ENCODE results near the gene HES4. TPM values are rescaled to one million over a fixed set of nuclear protein-coding genes. Genes with fewer than 3 reads are reported as not detected.
A peak's percentile ranks its signal among the peaks of the same experiment; 100 is the strongest.
"Not testable (repeated sequence)": the region's sequence is repeated elsewhere in the genome, so short reads cannot be mapped to it uniquely, and the experiment has no call there.

Gene HES4
- total and polyA plus RNA-seq, 2 donors, result 9.8 to 38.5 TPM

DNA sequence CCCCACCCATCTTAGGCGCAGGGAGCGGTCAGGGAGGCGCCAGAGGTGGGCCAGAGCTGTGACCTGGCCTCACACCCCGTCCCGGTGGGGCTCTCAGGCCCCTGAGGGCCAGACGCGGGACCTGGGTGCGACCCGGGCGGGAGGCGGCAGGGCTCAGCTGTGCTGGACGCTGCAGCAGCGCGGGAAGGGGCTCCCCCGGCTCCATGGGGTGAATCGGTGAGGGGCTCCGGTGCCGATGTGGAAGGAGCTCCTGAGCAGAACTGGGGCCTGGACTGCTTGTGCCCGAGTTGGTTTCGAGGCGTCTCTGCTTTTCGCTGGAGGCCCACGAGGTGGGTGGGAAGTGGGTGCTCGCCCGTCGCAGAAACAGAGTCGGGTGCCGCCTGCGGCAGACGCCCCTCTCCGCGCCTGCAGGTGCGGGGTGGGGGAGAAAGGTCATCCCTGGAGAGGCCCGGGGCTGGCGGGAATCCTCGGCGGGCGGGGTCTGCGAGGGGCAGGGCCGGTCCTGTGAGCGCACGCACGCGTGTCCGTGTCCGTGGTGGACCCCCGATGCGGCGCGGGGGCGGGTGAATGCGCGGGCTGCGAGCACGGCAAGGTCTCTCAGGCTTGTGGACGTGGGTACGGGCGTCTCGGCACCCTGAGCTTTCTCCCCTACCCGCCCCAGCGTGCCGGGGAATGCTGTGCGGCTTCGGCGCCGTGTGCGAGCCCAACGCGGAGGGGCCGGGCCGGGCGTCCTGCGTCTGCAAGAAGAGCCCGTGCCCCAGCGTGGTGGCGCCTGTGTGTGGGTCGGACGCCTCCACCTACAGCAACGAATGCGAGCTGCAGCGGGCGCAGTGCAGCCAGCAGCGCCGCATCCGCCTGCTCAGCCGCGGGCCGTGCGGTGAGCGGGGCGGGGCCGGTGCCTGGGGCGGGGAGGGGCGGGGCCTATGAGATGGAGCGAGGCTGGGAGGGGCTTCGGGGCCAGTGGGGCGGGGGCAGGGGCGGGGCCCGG is 40.4 kb upstream of the HES4 start:
- Histone ChIP-seq H3K4me3 (ENCODE audit: low read depth, low read length) (peak overlapping the region; percentile 36), H3K4me1 (ENCODE audit: insufficient read depth) (no peaks in the 10 kb centered on the region), H3K36me3 (ENCODE audit: insufficient read depth) (peaks cover 3% of the 10 kb centered on the region), H3K27ac (ENCODE audit: low read depth) (no peak overlapping the region)
- 4% methylated on average over 99 of the region's 99 CpGs for WGBS
- DNase-seq (ENCODE audit: extremely low spot score), result no peak

DNA sequence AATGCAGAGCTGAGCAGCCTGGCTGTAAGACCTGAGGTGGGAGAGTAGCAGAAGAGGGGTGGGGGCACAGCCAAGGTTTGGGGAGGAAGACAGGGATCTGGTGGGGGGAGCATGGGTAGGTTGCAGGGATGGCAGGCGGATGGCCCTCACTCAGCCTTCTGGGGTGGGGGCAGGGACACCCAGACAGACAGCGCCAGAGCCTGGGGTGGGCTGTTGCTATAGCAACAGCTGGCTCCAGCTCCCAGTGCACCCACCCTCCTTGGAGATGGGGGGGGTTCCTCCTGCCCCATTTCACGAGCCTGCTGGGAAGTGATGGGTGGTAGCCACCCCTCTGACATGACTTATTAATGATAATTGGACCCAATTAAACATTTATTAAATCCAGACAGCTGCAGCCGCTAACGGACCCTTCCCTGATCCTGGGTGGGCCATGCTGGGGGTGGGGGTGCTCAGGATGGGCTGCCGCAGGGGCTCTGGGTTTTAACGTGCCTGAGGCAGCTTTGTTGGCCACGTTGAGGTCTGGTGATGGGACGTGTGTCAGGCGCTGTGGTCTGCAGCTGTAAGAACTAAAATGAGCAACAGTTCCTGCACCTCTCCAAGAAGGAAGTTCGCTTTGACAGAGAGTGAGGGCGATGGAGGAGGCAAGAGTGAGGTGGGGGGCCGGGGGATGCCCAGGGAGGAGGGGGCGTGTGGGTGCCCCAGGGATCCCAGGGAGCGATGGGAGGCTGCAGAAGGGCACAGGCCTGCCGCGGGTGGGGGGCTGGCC is 39.4 kb upstream of the HES4 start:
- WGBS, result 48% methylated on average over 17 of the region's 17 CpGs
- no peaks in the 10 kb centered on the region for H3K4me1 ChIP-seq (ENCODE audit: insufficient read depth)
- H3K4me3 ChIP-seq (ENCODE audit: low read depth, low read length), result no peak overlapping the region
- no peak for DNase-seq (ENCODE audit: extremely low spot score)
- H3K36me3 ChIP-seq (ENCODE audit: insufficient read depth), result peaks cover 2% of the 10 kb centered on the region
- no peak overlapping the region for H3K27ac ChIP-seq (ENCODE audit: low read depth)

DNA sequence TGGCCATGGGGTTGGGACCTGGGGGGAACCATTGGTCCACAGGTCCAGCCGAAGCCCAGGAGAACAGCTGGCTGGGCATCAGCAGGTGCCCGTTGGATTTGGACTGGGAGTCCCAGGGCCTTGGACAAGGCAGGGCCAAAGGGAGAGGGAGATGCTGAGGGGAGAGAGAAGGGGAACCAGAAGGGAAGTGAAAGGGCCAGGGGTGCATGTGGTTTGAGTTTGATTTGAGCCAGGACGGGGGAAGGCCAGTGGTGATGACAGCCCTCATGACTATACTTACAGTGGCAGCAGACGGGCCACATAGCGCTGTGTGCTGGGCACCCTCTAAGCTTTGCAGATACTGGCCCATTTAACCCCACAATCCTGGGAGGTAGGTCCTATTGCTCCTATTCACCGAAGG is 38.8 kb upstream of the HES4 start:
- Histone ChIP-seq H3K4me3 (ENCODE audit: low read depth, low read length) (no peak overlapping the region), H3K36me3 (ENCODE audit: insufficient read depth) (no peaks in the 10 kb centered on the region), H3K4me1 (ENCODE audit: insufficient read depth) (peaks cover 2% of the 10 kb centered on the region), H3K27ac (ENCODE audit: low read depth) (no peak overlapping the region)
- WGBS, result 92% methylated on average over 6 of the region's 6 CpGs
- no peak for DNase-seq (ENCODE audit: extremely low spot score)

DNA sequence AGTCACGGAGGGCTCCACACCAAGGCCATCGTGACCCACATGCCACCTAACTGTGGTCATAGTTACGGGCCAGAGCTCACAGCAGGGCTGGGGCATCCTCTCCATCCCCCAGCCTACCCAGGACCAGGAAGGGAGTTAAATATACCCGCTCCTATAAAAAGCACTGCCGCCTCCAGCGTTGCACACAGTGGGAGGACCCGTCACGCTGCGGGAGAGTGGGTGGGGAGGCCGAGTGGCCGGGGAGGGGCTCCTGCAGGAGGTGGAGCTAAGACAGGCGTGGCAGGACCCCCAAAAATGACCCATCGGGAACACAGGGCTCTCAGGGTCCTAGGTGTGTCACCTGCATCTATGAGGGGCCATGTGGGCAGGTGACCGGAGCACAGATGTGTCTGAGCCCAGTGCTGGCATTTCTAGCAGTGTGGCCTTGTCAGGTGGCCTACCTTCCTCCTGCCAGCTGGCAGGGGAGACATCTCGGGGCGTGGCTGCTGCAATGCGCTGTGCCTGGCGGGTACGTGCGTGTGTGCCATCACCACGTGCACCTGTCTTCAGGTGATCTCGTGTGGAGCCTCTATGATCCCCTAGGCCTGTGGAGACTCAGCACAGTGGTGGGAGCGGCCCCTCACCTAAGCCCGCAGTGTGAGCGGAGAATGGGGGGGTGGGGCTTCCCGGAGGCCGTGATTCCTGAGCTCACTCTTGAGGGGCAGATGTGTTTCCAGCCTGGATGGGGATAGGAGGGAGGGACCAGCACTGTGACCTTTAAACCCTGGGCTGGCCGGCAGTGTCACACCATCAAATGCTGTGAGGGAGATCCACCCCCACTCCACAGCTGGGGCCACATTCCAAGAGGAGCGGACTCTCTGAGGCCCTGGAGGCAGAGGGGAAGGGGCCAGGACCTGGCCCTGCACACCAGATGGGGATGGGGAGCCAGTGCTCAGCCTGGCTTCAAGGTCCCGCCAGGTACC is 37.8 kb upstream of the HES4 start:
- 87% methylated on average over 30 of the region's 30 CpGs for WGBS
- Histone ChIP-seq H3K27ac (ENCODE audit: low read depth) (no peak overlapping the region), H3K4me3 (ENCODE audit: low read depth, low read length) (no peak overlapping the region), H3K36me3 (ENCODE audit: insufficient read depth) (no peaks in the 10 kb centered on the region), H3K4me1 (ENCODE audit: insufficient read depth) (peaks cover 2% of the 10 kb centered on the region)
- DNase-seq (ENCODE audit: extremely low spot score), result no peak

DNA sequence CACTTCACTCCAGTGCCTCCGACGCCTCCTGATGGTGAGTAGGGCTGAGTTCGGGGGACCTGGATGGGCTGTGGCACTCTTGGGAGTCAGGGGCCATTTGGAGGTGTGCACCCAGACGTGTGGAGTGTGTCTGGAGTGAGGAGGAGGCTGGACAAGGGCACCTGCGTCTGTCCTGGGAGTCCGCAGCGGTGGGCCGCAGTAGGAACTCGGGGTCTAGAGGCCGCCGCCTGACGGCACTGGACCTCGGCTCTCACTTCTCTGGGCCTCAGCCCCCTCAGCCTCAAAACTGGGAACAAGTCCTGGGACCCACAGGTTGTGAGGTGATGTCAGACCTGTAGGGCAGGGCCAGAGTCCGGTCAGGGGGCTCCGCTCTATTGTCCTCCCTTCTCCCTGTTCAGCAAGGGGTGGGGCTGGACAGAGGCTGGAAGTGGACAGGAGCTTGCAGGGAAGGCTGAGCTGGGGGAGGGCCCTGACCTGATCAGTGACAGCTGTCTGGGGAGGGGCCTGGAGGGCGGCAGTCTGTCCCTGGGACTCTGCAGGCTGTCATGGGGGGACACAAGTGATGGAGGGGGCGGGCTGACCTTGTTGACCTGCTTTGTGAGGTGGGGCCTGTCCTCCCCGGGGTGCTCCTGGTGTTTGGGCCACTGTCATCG is 35.5 kb upstream of the HES4 start:
- 92% methylated on average over 19 of the region's 19 CpGs for WGBS
- Histone ChIP-seq H3K36me3 (ENCODE audit: insufficient read depth) (no peaks in the 10 kb centered on the region), H3K27ac (ENCODE audit: low read depth) (no peak overlapping the region), H3K4me3 (ENCODE audit: low read depth, low read length) (no peak overlapping the region), H3K4me1 (ENCODE audit: insufficient read depth) (peaks cover 2% of the 10 kb centered on the region)
- DNase-seq (ENCODE audit: extremely low spot score), result no peak

DNA sequence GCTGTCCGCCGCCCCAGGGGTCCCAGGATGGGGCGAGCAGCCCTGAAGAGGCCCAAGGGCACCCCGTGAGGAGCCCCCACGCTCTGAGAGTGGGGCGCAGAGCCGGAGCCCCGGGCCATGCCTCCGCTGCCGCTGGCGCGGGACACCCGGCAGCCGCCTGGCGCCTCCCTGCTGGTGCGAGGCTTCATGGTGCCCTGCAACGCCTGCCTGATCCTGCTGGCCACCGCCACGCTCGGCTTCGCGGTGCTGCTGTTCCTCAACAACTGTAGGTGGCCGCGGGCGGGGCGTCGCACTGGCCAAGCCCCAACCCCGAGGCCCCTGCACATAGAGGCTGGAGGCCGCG is 34.5 kb upstream of the HES4 start:
- H3K4me3 ChIP-seq (ENCODE audit: low read depth, low read length), result no peak overlapping the region
- H3K27ac ChIP-seq (ENCODE audit: low read depth), result no peak overlapping the region
- 64% methylated on average over 30 of the region's 30 CpGs for WGBS
- no peaks in the 10 kb centered on the region for H3K36me3 ChIP-seq (ENCODE audit: insufficient read depth)
- no peak for DNase-seq (ENCODE audit: extremely low spot score)
- peaks cover 2% of the 10 kb centered on the region for H3K4me1 ChIP-seq (ENCODE audit: insufficient read depth)

DNA sequence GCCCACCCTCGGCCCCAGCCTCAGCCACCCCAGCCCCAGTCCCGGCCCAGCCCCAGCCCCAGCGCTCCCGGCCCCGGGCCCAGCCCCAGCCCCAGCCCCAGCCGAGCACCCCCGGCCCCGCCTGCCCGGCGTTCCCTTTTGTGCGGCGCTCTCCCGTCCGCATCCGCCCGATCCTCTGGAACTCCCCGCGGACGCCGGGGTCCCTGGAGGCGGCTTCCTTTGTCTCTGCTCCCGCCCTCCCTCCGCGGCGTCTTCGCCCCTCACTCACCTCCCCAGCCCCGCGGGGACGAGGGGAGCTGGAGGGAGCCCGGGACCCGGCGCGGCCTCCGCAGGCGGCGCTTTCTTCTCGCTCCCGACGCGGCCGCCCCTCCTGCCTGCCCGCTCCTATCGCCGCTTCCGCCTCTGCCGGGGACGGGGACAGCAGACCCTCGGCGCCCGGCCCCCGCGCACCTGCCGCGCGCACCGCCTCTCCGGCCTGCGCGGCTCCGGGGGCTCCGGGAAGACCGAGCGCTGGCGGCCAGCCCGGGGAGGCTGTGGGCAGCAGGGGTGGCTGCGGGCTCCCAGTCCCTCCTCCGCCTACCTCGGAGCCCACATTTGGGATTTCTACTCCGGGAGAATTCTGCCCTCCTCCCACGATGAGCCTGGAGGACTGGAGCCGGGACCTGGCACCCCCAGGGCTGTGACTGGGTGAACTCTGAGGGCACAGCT is 34.0 kb upstream of the HES4 start:
- H3K36me3 ChIP-seq (ENCODE audit: insufficient read depth), result no peaks in the 10 kb centered on the region
- 14% methylated on average over 71 of the region's 71 CpGs for WGBS

DNA sequence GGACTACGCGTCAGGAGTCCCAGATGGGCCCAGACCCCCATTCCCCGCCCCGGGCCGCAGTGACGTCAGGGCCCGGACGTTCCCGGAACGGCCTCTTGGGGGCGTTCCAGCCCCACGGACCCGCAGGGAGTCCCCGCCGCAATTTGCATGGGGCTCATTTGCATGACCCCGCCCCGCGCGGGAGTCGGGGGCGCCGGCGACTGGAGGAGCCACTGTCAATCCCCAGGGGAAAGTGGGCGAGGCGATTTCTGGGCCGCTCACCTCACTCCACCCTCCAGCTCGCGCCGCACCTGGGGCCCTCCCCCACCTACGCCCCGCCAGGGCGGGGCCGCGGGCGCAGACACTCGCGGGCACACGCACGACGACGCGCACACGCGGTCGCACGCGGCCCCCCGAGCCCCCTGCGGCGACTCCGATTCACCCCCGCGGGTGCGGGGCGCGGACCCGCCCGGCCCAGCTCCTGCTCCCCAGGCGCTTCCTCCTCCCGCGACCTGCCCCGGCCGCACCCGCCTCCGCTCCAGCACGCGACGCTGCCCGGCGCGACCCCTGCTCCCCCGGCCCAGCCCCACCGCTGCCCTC is 33.2 kb upstream of the HES4 start:
- peak overlapping the region; percentile 44 for H3K4me3 ChIP-seq (ENCODE audit: low read depth, low read length)
- H3K4me1 ChIP-seq (ENCODE audit: insufficient read depth), result peaks cover 2% of the 10 kb centered on the region
- no peak overlapping the region for H3K27ac ChIP-seq (ENCODE audit: low read depth)
- no peaks in the 10 kb centered on the region for H3K36me3 ChIP-seq (ENCODE audit: insufficient read depth)
- WGBS, result 3% methylated on average over 72 of the region's 73 CpGs
- DNase-seq (ENCODE audit: extremely low spot score), result peak; percentile 74

More for the DNA sequence above, 34.0 kb upstream of the HES4 start:
- Histone ChIP-seq H3K4me3 (ENCODE audit: low read depth, low read length) (peak overlapping the region; percentile 44), H3K4me1 (ENCODE audit: insufficient read depth) (peaks cover 2% of the 10 kb centered on the region), H3K27ac (ENCODE audit: low read depth) (no peak overlapping the region)
- no peak for DNase-seq (ENCODE audit: extremely low spot score)

DNA sequence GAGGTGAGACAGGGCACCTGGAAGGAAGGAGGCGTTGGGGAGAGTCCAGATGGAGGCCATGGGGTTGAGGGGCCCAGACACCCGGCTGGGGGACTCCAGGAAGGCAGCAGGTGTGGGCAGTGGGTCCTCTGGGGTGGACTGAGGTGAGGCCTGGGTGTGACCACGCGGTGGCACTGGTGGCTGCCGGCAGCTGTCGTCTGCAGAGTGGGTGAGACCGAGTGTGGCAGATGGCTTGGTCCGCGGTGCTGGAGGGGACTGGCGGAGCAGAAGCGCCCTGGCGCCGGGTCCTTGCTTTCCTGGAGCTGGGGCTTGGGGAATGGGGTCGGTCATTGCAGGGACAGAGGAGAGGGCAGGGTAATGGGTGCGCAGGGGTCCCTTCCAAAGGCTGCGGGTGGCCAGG is 32.5 kb upstream of the HES4 start:
- WGBS, result 46% methylated on average over 16 of the region's 16 CpGs
- DNase-seq (ENCODE audit: extremely low spot score), result no peak
- Histone ChIP-seq H3K27ac (ENCODE audit: low read depth) (no peak overlapping the region), H3K4me1 (ENCODE audit: insufficient read depth) (peaks cover 2% of the 10 kb centered on the region), H3K4me3 (ENCODE audit: low read depth, low read length) (no peak overlapping the region), H3K36me3 (ENCODE audit: insufficient read depth) (no peaks in the 10 kb centered on the region)

DNA sequence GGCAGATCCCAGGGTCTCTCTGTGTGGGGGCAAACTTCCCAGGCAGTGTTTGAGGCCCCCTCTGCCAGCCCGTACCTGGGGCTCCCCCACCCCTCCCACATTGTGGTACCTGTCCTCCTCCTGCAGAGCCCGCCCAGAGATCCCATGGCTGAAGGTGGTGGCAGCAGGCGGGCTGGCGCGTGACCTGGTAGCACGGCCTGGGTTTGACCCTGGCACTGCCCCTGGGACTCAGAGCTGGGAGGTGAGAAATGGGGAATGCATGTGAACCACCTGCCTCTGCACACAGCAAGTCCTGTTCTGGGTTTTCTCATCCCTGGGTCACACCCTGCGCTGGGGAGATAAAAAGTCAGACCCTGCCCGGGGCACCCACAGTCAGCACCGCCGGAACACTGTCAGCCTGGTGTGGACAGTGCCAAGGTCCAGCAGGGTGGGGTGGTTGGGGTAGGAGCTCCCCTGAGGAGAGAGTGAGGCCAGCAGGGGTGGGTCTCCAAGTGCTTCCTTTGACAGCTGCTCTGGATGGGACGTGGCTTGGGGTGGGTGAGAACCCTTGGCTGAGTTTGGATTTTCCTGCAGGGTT is 31.9 kb upstream of the HES4 start:
- Histone ChIP-seq H3K36me3 (ENCODE audit: insufficient read depth) (no peaks in the 10 kb centered on the region), H3K27ac (ENCODE audit: low read depth) (no peak overlapping the region), H3K4me3 (ENCODE audit: low read depth, low read length) (no peak overlapping the region), H3K4me1 (ENCODE audit: insufficient read depth) (peaks cover 2% of the 10 kb centered on the region)
- WGBS, result 88% methylated on average over 11 of the region's 11 CpGs
- DNase-seq (ENCODE audit: extremely low spot score), result no peak

DNA sequence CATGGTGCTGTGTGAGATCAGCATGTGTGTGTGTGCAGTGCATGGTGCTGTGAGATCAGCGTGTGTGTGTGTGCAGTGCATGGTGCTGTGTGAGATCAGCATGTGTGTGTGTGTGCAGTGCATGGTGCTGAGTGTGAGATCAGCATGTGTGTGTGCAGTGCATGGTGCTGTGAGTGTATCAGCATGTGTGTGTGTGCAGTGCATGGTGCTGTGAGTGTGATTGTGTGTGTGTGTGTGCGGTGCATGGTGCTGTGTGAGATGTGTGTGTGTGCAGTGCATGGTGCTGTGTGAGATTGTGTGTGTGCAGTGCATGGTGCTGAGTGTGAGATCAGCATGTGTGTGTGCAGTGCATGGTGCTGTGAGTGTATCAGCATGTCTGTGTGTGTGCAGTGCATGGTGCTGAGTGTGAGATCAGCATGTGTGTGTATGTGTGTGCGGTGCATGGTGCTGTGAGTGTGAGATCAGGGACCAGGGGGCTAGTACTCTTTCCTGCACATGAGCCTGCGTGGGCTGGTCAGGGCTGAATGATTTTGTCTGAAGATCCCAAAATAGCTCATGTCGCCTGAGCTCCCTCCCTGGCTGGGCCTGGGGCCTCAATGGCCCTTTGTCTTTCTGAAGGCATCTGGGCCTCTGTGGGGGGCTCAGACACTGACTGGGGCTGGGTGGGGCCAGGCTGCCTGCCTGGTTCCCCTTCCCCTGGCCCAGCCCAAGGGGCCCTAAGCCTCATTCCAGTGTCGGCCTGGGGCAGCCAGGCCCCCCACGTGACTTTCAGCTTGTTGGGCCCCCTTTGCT is 31.2 kb upstream of the HES4 start:
- not testable (repeated sequence) for H3K36me3 ChIP-seq (ENCODE audit: insufficient read depth); H3K27ac ChIP-seq (ENCODE audit: low read depth); H3K4me1 ChIP-seq (ENCODE audit: insufficient read depth); H3K4me3 ChIP-seq (ENCODE audit: low read depth, low read length); DNase-seq (ENCODE audit: extremely low spot score)
- 85% methylated on average over 7 of the region's 7 CpGs for WGBS

Data from urinary bladder (tissue), 4 donors.